RWPE1 (cell line): ENCODE results near the gene CCNA1.

Experiments used
- CTCF ChIA-PET: fragments of 350-600 bp; sonication (Branson Sonifier 250); formaldehyde crosslinking; extraction: SDS; loops from one replicate; lab custom pipeline; 2021; lab: Yijun Ruan, JAX
- POLR2A ChIA-PET: fragments of 400-600 bp; formaldehyde crosslinking; extraction: SDS; loops from one replicate; lab custom pipeline; 2020; ENCODE audit warnings: antibody characterized with exemption; ENCODE audit not compliant: low non-redundant PET; lab: Yijun Ruan, JAX
- DNase-seq: peaks from one replicate; pipeline ENCODE4 v3.0.0; 2012; ENCODE audit warnings: low spot score
- H3K27ac ChIP-seq: fragments of 450-650 bp; 2 replicates; pipeline ENCODE4 v1.5.1; 2017
- CTCF ChIP-seq: fragments of 450-650 bp; conservative IDR thresholded peaks from 2 replicates; pipeline ENCODE4 v1.5.1; 2017; ENCODE audit warnings: low read depth, mild to moderate bottlenecking

CCNA1 gene

GRCh38 chr13:36414461-36414860 is 17.8 kb upstream of the CCNA1 start:
- TF ChIP-seq CTCF, result no peak
- DNase-seq, result no peak

GRCh38 chr13:36417331-36417730 is 15.0 kb upstream of the CCNA1 start:
- ChIA-PET CTCF (no interaction called here), POLR2A (no interaction called here)
- H3K27ac ChIP-seq, result no peak overlapping the region
- no peak for DNase-seq
- TF ChIP-seq CTCF, result no peak

More at GRCh38 chr13:36414461-36414860, 17.8 kb upstream of the CCNA1 start:
- POLR2A ChIA-PET, result no interaction called here
- CTCF ChIA-PET, result interaction anchor here (0.6 to 0.7 kb wide), 3 partner anchors 10 to 63 kb away, joined by 3 to 4 read pairs (median 3); no protein-coding TSS in a partner anchor
- H3K27ac ChIP-seq, result no peak overlapping the region

DNA sequence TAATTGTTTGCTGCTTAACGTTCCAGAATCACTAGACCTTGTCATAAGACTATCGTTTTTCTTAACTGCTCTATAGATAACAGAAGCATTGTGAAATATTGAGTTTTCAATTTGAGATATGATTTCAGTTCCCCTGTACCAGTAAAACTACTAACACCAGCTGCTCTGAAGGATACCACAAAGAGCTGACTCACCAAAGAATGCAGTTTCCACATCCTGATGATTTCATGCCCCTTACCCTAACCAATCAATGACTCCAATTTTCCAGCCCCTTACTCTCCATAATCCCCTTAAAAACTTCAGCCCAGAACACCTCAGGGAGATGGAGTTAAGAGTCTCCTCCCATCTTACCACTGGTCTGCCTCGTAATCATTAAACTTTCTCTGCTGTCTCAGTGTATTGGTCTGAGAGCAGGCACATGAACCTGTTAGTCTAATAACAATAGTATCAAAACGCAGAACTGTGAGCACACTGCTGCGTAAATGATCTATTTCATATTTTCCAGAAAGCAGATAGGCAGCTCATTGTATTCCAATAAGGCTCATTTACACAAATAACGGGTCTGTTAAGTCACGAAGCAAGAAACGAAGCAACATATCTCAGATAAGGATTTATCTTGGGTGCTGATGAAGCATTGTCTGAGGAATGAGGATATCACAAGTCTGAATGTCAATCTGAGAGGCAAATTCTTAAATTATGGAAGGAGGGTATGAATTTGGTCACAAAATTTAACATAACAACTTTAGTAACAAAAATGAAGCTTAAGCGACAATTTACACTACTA is 14.1 kb upstream of the CCNA1 start:
- POLR2A ChIA-PET, result no interaction called here
- TF ChIP-seq CTCF, result no peak
- no peak overlapping the region for H3K27ac ChIP-seq
- CTCF ChIA-PET, result interaction anchor here (0.7 to 0.8 kb wide), 3 partner anchors 10 to 318 kb away, joined by 3 read pairs; no protein-coding TSS in a partner anchor
- no peak for DNase-seq

DNA sequence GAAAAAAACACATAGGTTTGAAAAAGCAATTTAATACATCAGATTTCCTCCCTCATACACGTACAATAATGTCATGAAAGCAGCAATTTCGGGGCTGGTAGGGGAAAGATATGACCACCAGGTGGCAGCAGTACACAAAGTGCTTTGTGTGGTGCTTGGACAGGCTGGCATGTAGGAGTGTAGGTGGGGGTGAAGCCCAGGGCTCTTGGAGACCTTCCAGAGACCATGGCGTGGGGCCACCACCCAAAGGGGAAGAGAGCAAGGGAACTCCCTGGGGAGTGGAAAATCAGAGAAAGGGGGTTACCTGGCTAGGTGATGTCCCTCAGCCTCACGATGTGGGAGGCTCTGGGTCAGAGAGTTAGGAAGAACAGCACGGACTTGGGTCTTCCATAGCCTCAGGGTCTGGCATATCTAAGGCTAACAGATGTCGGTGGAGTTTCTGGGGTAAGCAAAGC is 11.8 kb upstream of the CCNA1 start:
- peak; percentile 70 for DNase-seq
- POLR2A ChIA-PET, result no interaction called here
- H3K27ac ChIP-seq, result no peak overlapping the region
- CTCF ChIA-PET, result interaction anchor here (0.6 to 1.0 kb wide), 3 partner anchors 105 to 430 kb away, joined by 4 to 5 read pairs (median 4); no protein-coding TSS in a partner anchor
- TF ChIP-seq CTCF, result peak; percentile 89

GRCh38 chr13:36421447-36421846 is 10.8 kb upstream of the CCNA1 start:
- ChIA-PET POLR2A (no interaction called here), CTCF (interaction anchor here (0.5 to 0.6 kb wide), 2 partner anchors 37 to 604 kb away, joined by 3 to 6 read pairs; no protein-coding TSS in a partner anchor)
- DNase-seq, result no peak
- no peak overlapping the region for H3K27ac ChIP-seq
- TF ChIP-seq CTCF, result no peak

- POLR2A ChIA-PET, result no interaction called here
- H3K27ac ChIP-seq, result peak overlapping the region; percentile 82; the same call in 1 of the 2 replicates
- TF ChIP-seq CTCF, result no peak
- DNase-seq, result peak; percentile 82
- CTCF ChIA-PET, result interaction anchor here (0.6 to 1.2 kb wide), 3 partner anchors 54 to 536 kb away, joined by 3 read pairs; no protein-coding TSS in a partner anchor
Observed at GRCh38 chr13:36428086-36428485, 4.2 kb upstream of the CCNA1 start.
